Stimulated activated CD8-positive, alpha-beta memory T cell treated with anti-CD3 and anti-CD28 coated beads, Interleukin-15, amount 100 ng/mL, for 4 hours (primary cell): ENCODE data around the gene ZNHIT1.

ENCODE experiments used
- DNase-seq, 2 donors: peaks; one replicate each; pipeline ENCODE4 v3.0.0-alpha.2; 2020; ENCODE audit warnings: low read depth in 2 of 2

Gene ZNHIT1

GRCh38 chr7:101217388-101218235, at the start of gene ZNHIT1, which contains the start of gene PLOD3:
TSS of gene ZNHIT1 (plus strand) at chr7:101218165. CDS start at chr7:101218196, 31 bp downstream.
TSS of gene PLOD3 (minus strand) at chr7:101217581. CDS start at chr7:101217274, 307 bp downstream.
- peak; percentile 89 to 93 for DNase-seq

- DNase-seq = no peak
Measured at GRCh38 chr7:101168412-101169049, 49.4 kb upstream of the ZNHIT1 start.

GRCh38 chr7:101169110-101169837, 48.7 kb upstream of the ZNHIT1 start:
- no peak for DNase-seq

DNA sequence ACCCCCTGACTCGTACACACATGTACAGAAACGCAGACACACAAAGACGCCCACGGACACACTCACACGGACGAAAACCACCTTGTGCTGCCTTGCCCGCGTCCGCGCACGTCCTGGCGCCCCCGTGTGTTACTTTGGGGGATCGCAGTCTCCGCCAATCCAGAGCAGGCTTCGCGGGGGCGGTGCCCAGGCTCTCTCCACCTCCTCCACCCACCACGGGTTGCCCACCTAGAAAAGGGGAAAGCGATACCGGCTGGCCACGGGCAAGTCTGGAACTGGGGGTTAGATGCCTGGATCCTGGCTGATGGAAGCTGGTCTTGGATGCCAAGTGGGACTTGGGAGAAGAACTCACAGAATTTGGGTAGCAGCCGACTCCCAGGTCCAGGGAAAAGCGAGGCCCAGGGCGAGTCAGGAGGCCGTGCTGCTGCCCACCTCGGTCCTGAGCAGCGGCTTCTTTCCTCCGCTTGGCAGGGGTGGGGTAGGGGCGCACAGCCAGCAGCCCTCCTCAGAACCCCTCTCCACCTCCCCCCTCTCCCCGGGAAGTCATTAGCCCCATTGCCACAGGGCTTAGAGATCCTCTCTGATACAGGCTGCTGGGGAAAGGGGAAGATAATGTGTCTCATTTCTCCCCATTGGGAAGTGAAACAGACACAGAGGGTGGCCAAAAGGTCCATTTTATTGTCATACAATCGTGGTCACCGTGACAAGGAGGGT, 48.0 kb upstream of the ZNHIT1 start:
- peak; percentile 61 to 62 for DNase-seq

- no peak for DNase-seq
Measured at GRCh38 chr7:101170617-101171441, 47.1 kb upstream of the ZNHIT1 start.

GRCh38 chr7:101171442-101171837, 46.5 kb upstream of the ZNHIT1 start:
- DNase-seq = no peak

DNA sequence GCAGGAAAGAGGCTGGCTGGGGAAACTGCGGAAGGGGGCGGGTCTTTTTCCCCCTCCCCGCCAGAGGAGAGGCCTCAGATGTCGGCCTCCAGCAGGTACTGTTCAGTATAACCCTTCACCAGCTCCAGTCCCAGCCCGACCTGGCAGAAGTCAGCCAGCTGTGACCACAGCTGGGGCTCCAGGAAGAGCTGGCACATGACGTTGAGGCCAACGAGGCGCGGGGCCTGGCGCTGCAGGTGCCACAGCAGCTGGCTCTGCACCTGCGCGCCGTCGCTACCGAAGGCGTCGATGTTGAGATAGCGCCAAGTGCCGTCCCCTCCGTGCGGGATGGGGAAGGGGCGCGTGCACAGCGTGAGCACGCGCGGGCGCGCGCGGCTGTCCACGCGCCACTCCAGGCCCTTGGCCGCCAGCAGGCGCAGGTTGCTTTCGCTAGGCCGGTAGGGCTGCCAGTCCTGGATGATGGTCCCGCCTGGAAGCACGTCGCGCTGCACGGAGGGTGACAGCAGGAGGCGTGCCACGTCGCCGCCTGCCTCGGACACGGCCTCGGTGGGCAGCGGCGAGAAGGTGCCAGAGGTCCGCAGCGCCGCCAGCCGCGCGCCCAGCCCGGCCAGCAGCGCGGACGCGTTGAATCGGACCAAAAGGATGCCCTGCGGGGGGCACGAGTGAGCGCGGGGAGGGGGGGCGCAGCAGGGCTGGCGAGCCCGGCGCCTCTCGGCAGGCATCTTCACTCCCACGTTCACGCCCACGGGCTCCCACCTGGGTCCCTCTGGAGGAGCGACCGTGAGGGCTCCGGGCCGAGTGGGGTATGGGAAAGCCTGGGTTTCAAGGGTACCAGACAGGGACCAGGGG, 45.7 kb upstream of the ZNHIT1 start:
- no peak for DNase-seq

GRCh38 chr7:101172854-101173751, 44.9 kb upstream of the ZNHIT1 start:
- no peak for DNase-seq

GRCh38 chr7:101173752-101174244, 44.2 kb upstream of the ZNHIT1 start:
- DNase-seq = no peak

GRCh38 chr7:101174322-101174854, 43.6 kb upstream of the ZNHIT1 start:
- DNase-seq = no peak

DNA sequence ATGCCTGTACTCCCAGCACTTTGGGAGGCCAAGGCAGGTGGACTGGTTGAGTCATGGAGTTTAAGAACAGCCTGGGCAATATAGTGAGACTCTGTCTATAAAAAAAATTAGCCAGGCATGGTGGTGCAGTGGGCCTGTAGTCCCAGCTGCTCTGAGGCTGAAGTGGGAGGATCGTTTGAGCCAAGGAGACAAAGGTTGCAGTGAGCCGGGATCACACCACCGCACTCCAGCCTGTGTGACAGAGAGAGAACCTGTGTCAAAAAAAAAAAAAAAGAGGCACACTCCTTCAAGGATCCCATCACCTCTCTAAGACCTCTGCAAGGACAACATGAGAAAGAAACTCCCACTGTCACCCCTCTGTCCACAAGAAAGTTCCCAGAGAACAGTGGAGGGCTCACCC, 42.3 kb upstream of the ZNHIT1 start:
- no peak for DNase-seq

DNA sequence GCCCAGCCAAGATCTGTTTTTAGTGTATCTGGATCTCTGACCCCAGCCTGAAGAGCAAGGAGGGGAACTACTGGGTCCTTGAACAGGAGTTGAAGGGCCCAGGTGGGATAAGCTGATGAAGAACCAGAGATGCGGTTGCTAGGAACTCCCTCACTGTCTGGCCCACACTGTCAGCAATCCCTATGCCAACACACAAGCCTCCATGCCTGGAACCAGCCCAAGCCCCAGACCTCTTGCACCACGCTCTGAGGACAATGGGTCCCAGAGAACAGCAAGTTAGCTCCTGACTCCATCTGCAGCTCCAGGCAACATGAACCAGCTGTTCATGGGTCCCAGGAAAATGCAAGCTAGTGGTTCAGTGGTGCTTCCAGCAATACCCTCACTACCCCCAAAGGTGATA, 40.3 kb upstream of the ZNHIT1 start:
- DNase-seq = no peak

DNA sequence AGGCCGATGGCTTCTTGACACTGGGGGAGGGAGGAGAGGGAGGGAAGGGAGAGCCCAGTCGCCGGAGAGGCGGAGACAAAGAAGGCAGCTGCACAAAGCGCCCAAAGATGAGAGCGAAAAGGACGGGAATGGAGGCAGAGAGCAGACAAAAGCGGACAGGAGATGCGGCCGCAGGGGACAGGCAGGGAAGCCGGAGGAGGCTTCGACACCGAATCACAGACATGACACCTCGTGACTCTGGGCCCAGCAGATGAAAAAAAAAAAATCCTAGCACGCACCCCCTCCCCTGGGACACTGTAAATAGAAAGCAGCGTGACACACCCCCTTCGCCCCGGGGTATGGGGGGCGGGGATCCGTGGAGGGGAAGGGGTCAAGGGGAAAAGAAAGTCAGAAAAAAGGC, 38.8 kb upstream of the ZNHIT1 start:
- no peak for DNase-seq

DNA sequence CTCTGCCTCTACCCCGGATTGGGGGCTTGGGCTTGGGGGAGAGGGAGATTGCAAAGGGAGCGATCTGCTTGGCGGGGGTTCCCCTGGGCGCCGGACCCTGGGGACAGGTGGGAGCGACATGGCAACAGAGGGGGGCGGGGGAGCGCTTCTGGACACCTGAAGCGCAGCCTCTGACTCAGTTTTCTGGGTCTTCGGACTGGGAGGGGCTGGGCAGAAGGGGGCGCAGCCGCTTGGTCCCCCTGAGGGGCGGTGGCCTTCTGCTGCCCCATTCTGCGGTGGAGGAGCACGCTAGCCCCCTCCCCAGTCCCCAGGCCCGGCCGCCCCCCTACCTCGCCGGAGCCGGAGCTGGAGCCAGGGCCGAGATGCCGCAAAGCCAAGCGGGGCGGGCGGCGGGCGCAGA, 38.3 kb upstream of the ZNHIT1 start:
- DNase-seq = no peak

DNA sequence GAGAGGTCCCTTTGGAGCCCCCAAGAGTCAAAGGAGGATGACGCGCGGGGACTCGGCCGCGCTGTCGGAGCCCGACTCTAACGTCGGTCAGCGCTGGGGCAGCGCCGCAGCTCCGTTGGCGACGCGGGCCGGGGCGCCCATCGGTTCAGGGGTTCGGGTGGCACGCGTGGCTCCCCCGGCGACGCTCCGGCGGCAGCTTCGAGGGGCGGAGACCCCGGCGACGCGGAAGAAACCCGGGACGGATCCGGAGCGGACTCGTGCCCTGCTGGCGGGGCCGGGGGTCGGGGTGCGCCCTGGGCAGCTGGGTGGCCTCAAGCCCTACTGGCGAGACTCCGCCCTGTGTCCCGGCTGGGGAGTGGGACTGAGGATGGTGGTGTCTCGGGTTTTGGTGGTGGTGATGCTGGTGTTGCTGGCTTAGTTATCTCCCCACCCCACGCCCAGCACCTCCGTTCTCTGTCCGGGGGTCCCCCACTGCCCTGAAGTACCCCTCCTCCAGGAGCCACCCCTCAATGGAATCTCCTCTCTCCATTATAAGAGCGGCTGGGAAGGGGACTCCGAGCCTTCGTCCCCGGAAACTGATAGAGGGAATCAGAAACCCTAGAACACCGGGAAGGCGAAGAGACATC, 37.7 kb upstream of the ZNHIT1 start, which contains the start of gene NAT16:
NAT16 (minus strand) TSS at position 164 of the 626 bp plus-strand sequence. CDS start 5,486 bp downstream, outside the sequence.
- no peak for DNase-seq

DNA sequence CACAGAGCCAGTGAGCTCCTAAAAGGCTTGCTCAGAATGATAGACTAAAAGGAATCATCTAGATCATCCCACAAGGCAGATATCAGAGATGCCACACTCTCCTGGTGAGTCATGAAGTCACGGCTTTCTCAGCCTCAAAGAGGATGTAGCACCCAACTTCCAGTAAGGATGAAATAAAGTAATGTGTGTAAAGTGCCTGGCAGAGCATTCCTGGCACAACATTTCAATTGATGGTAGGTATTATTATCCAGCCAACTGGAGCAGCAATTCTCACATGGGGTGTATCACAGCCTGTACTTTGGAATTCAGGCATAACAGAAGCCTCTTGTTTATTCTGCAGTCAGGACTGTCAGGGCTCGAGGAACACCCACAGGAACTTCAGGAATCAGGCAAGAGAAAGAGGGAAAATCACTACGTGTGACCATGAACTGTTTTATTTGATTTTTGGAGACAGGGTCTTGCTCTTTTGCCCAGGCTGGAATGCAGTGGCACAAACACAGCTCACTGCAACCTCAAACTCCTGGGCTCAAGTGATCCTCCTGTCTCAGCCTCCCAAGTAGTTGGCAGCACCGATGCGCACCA, 32.6 kb upstream of the ZNHIT1 start:
- no peak for DNase-seq

DNA sequence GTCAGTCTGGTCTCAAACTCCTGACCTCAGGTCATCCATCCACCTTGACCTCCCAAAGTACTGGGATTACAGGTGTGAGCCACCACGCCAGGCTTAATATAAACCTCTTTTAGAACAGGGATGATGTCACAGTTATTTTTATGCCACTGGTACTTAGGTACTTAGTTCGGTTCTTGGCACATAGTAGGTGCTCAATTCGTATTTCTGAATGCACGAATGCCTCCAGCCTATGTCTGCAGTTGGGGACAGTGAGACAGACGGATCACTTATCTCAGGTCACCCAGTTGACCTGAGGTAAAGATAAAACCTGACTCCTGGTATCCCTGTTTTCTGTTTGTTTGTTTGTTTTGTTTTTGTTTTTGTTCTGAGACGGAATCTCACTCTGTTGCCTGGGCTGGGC, 31.8 kb upstream of the ZNHIT1 start:
- no peak for DNase-seq
